Neural cell (in vitro differentiated cells): ENCODE results near the gene DNPEP. TPM values are rescaled to one million over a fixed set of nuclear protein-coding genes. Genes with fewer than 3 reads are reported as not detected.

Source experiments
- H2AFZ ChIP-seq: fragments of 200-600, 300-800 bp; sonication (generic), shearing (Covaris generic); 2 replicates; pipeline ENCODE4 v1.6.0; 2014; ENCODE audit warnings: low read depth, mild to moderate bottlenecking, antibody characterized with exemption, low read length, moderate library complexity
- H3F3A ChIP-seq: fragments of 200-600 bp; shearing (Covaris generic); 2 replicates; pipeline ENCODE4 v1.6.1; 2016; ENCODE audit warnings: mild to moderate bottlenecking, moderate library complexity, mixed read lengths, antibody characterized with exemption, low read length; ENCODE audit not compliant: insufficient read depth, poor library complexity, severe bottlenecking
- H3K27ac ChIP-seq: fragments of 200-600, 300-800 bp; sonication (generic), shearing (Covaris generic); 2 replicates; pipeline ENCODE4 v1.5.1; 2014; ENCODE audit warnings: mild to moderate bottlenecking, low read length, moderate library complexity
- H3K27me3 ChIP-seq: fragments of 300-800, 200-600 bp; sonication (generic), shearing (Covaris generic); 2 replicates; pipeline ENCODE4 v1.6.0; 2014; ENCODE audit warnings: mild to moderate bottlenecking, low read depth, low read length, moderate library complexity; ENCODE audit not compliant: insufficient read depth
- H3K36me3 ChIP-seq: fragments of 300-800, 200-600 bp; sonication (generic), shearing (Covaris generic); 2 replicates; pipeline ENCODE4 v1.5.1; 2014; ENCODE audit warnings: mild to moderate bottlenecking, antibody characterized with exemption, low read length, moderate library complexity; ENCODE audit not compliant: insufficient read depth
- H3K4me2 ChIP-seq: fragments of 300-800, 200-600 bp; sonication (generic), shearing (Covaris generic); 2 replicates; pipeline ENCODE4 v1.6.0; 2014; ENCODE audit warnings: mild to moderate bottlenecking, low read length
- H3K4me3 ChIP-seq: fragments of 300-800, 200-600 bp; sonication (generic), shearing (Covaris generic); 2 replicates; pipeline ENCODE4 v1.5.1; 2014; ENCODE audit warnings: mild to moderate bottlenecking, low read length, moderate library complexity
- H3K79me2 ChIP-seq: fragments of 200-600 bp; shearing (Covaris generic); replicated peaks from 2 replicates; pipeline ENCODE4 v1.6.0; 2014; ENCODE audit warnings: mild to moderate bottlenecking, low read length, moderate library complexity; ENCODE audit not compliant: insufficient read depth
- H3K9ac ChIP-seq: fragments of 300-800, 200-600 bp; sonication (generic), shearing (Covaris generic); 2 replicates; pipeline ENCODE4 v1.6.1; 2016; ENCODE audit warnings: mild to moderate bottlenecking, low read length, mixed read lengths
- H3K9me2 ChIP-seq: fragments of 200-600 bp; shearing (Covaris generic); 2 replicates; pipeline ENCODE4 v1.6.1; 2016; ENCODE audit warnings: mild to moderate bottlenecking, low read length, mixed read lengths; ENCODE audit not compliant: insufficient read depth
- H3K9me3 ChIP-seq: fragments of 200-600, 300-800 bp; sonication (generic), shearing (Covaris generic); 2 replicates; pipeline ENCODE4 v1.6.1; 2016; ENCODE audit warnings: mild to moderate bottlenecking, mixed run types, low read length, moderate library complexity, mixed read lengths
- H4K20me1 ChIP-seq: fragments of 200-600 bp; shearing (Covaris generic); 2 replicates; pipeline ENCODE4 v1.6.1; 2016; ENCODE audit warnings: mild to moderate bottlenecking, mixed run types; ENCODE audit not compliant: insufficient read depth
- EP300 ChIP-seq: fragments of 450-650 bp; conservative IDR thresholded peaks from 2 replicates; pipeline ENCODE4 v1.6.1; 2014; ENCODE audit warnings: antibody characterized with exemption, mild to moderate bottlenecking, moderate library complexity; ENCODE audit not compliant: poor library complexity, severe bottlenecking
- EZH2 ChIP-seq: fragments of 200-600, 300-800 bp; shearing (Covaris generic), sonication (generic); IDR thresholded peaks from 2 replicates; pipeline ENCODE4 v1.6.1; 2014; ENCODE audit warnings: antibody characterized with exemption, low read length, borderline replicate concordance, mild to moderate bottlenecking; ENCODE audit not compliant: insufficient read depth, poor library complexity, severe bottlenecking
- MXI1 ChIP-seq: fragments of 450-650 bp; conservative IDR thresholded peaks from 2 replicates; pipeline ENCODE4 v1.6.1; 2014; ENCODE audit warnings: antibody characterized with exemption, mild to moderate bottlenecking; ENCODE audit not compliant: poor library complexity, severe bottlenecking
- POLR2AphosphoS5 ChIP-seq: IDR thresholded peaks from 2 replicates; pipeline ENCODE4 v1.6.1; 2012
- RAD21 ChIP-seq: fragments of 450-650 bp; conservative IDR thresholded peaks from 2 replicates; pipeline ENCODE4 v1.6.1; 2014; ENCODE audit warnings: antibody characterized with exemption, mild to moderate bottlenecking, moderate library complexity
- SMC3 ChIP-seq: fragments of 450-650 bp; conservative IDR thresholded peaks from 2 replicates; pipeline ENCODE4 v1.6.1; 2014; ENCODE audit warnings: antibody characterized with exemption, mild to moderate bottlenecking, moderate library complexity; ENCODE audit not compliant: poor library complexity
- TAF1 ChIP-seq: IDR thresholded peaks from 2 replicates; pipeline ENCODE4 v1.6.1; 2012; ENCODE audit warnings: low read depth
- polyA plus RNA-seq: library from polyadenylated mRNA; depleted of rRNA; stranded (reverse); fragments of >200 nt; gene quantifications from 2 replicates; pipeline ENCODE4 v1.2.3, GENCODE V29; 2014
- TF ChIP-seq, protein P1 (sequence below): IDR thresholded peaks from 2 replicates; pipeline ENCODE4 v1.6.1; 2012; ENCODE audit warnings: borderline replicate concordance
- TF ChIP-seq, protein P2 (sequence below): fragments of 450-650 bp; IDR thresholded peaks from 2 replicates; pipeline ENCODE4 v1.5.1; 2014; ENCODE audit warnings: antibody characterized with exemption, mild to moderate bottlenecking, moderate library complexity; ENCODE audit not compliant: poor library complexity, severe bottlenecking

The DNPEP gene
- polyA plus RNA-seq, 1 donor from 2014 or later, result 11.9 TPM

- no peaks in the 10 kb centered on the region for H3K9me3 ChIP-seq
- H3K4me2 ChIP-seq, result peak overlapping the region; percentile 44
- peak overlapping the region; percentile 97 for H3K27ac ChIP-seq
- no peaks in the 10 kb centered on the region for H3K9me2 ChIP-seq
- TF ChIP-seq SMC3 (peak; percentile 71), EP300 (peak; percentile 98), RAD21 (peak; percentile 77), POLR2AphosphoS5 (peak; percentile 76), EZH2 (no peak), TAF1 (no peak), MXI1 (peak; percentile 74)
- TF ChIP-seq, protein P1, sequence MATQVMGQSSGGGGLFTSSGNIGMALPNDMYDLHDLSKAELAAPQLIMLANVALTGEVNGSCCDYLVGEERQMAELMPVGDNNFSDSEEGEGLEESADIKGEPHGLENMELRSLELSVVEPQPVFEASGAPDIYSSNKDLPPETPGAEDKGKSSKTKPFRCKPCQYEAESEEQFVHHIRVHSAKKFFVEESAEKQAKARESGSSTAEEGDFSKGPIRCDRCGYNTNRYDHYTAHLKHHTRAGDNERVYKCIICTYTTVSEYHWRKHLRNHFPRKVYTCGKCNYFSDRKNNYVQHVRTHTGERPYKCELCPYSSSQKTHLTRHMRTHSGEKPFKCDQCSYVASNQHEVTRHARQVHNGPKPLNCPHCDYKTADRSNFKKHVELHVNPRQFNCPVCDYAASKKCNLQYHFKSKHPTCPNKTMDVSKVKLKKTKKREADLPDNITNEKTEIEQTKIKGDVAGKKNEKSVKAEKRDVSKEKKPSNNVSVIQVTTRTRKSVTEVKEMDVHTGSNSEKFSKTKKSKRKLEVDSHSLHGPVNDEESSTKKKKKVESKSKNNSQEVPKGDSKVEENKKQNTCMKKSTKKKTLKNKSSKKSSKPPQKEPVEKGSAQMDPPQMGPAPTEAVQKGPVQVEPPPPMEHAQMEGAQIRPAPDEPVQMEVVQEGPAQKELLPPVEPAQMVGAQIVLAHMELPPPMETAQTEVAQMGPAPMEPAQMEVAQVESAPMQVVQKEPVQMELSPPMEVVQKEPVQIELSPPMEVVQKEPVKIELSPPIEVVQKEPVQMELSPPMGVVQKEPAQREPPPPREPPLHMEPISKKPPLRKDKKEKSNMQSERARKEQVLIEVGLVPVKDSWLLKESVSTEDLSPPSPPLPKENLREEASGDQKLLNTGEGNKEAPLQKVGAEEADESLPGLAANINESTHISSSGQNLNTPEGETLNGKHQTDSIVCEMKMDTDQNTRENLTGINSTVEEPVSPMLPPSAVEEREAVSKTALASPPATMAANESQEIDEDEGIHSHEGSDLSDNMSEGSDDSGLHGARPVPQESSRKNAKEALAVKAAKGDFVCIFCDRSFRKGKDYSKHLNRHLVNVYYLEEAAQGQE, result peak; percentile 95
- TF ChIP-seq, protein P2, sequence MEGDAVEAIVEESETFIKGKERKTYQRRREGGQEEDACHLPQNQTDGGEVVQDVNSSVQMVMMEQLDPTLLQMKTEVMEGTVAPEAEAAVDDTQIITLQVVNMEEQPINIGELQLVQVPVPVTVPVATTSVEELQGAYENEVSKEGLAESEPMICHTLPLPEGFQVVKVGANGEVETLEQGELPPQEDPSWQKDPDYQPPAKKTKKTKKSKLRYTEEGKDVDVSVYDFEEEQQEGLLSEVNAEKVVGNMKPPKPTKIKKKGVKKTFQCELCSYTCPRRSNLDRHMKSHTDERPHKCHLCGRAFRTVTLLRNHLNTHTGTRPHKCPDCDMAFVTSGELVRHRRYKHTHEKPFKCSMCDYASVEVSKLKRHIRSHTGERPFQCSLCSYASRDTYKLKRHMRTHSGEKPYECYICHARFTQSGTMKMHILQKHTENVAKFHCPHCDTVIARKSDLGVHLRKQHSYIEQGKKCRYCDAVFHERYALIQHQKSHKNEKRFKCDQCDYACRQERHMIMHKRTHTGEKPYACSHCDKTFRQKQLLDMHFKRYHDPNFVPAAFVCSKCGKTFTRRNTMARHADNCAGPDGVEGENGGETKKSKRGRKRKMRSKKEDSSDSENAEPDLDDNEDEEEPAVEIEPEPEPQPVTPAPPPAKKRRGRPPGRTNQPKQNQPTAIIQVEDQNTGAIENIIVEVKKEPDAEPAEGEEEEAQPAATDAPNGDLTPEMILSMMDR, result peak; percentile 84
- peak overlapping the region; percentile 60 for H3K9ac ChIP-seq
- H2AFZ ChIP-seq, result no peak overlapping the region
- peaks cover 13% of the 10 kb centered on the region for H3F3A ChIP-seq
- H4K20me1 ChIP-seq, result no peaks in the 10 kb centered on the region
- H3K79me2 ChIP-seq, result no peaks in the 10 kb centered on the region
- peak overlapping the region; percentile 49 for H3K4me3 ChIP-seq
- peaks cover 24% of the 10 kb centered on the region for H3K27me3 ChIP-seq
- no peaks in the 10 kb centered on the region for H3K36me3 ChIP-seq
Measured at GRCh38 chr2:219335373-219335786, 52.3 kb downstream of the DNPEP start.

- H3K27me3 ChIP-seq, result peaks cover 35% of the 10 kb centered on the region
- TF ChIP-seq, protein P2, result no peak
- TF ChIP-seq EP300 (no peak), TAF1 (no peak), POLR2AphosphoS5 (no peak), RAD21 (no peak), MXI1 (no peak), SMC3 (no peak), EZH2 (no peak)
- TF ChIP-seq, protein P1, result no peak
- H3K79me2 ChIP-seq, result no peaks in the 10 kb centered on the region
Measured at GRCh38 chr2:219334076-219334475, 53.6 kb downstream of the DNPEP start.

More at GRCh38 chr2:219334076-219334475, 53.6 kb downstream of the DNPEP start:
- Histone ChIP-seq H3K36me3 (no peaks in the 10 kb centered on the region), H4K20me1 (no peaks in the 10 kb centered on the region), H3K4me2 (no peak overlapping the region), H3K4me3 (no peak overlapping the region), H3K9me2 (no peaks in the 10 kb centered on the region), H3F3A (peaks cover 13% of the 10 kb centered on the region), H3K27ac (peak overlapping the region; percentile 97), H3K9me3 (no peaks in the 10 kb centered on the region), H3K9ac (peak overlapping the region; percentile 60), H2AFZ (no peak overlapping the region)
